HCT116 (cell line): ENCODE data around the gene CD68. TPM values are rescaled to one million over a fixed set of nuclear protein-coding genes. Genes with fewer than 3 reads are reported as not detected.

Source experiments
- ATAC-seq: fragments of 200-7000 bp; cut with Tn5 transposase; 2 replicates; pipeline ENCODE4 v1.9.1; 2020; ENCODE audit warnings: mild to moderate bottlenecking, moderate library complexity
- BruUV-seq: library from RNA; stranded (reverse); fragments of 400-500 nt; replicated peaks from 2 replicates; lab custom pipeline; 2021; lab: Mats Ljungman, UMichigan
- CTCF ChIA-PET: fragments of 300-600 bp; sonication (Branson Sonifier 250); formaldehyde crosslinking; loops from one replicate; lab custom pipeline; 2021; ENCODE audit warnings: antibody characterized with exemption; lab: Charles Lee
- POLR2A ChIA-PET: fragments of 300-600, 350-600 bp; sonication (Branson Sonifier 250); formaldehyde crosslinking; loops from one replicate; lab custom pipeline; 2021; ENCODE audit warnings: antibody characterized with exemption; lab: Charles Lee
- RAD21 ChIA-PET, 2 experiments: fragments of 300-600 bp; sonication (Branson Sonifier 250); formaldehyde crosslinking; loops; one replicate each; lab custom pipeline; 2023; ENCODE audit warnings: low total read pairs in 2 of 2; ENCODE audit not compliant: uncharacterized antibody in 2 of 2, unreplicated experiment in 2 of 2, low non-redundant PET in 1 of 2; lab: Charles Lee
- DNase-seq: peaks from one replicate; pipeline ENCODE4 v3.0.0-alpha.2; 2010; ENCODE audit warnings: low read depth, low spot score
- H2AFZ ChIP-seq: fragments of 200-600 bp; shearing (Covaris generic), sonication (generic); 2 replicates; pipeline ENCODE4 v1.6.1; 2017; ENCODE audit warnings: low read depth, mixed run types, mixed read lengths, antibody characterized with exemption, low read length; ENCODE audit not compliant: poor library complexity, severe bottlenecking
- H3K27ac ChIP-seq: 2 replicates; pipeline ENCODE4 v1.5.1; 2012; ENCODE audit warnings: low read depth, low read length
- H3K27me3 ChIP-seq: fragments of 200-600 bp; sonication (generic); 2 replicates; pipeline ENCODE4 v1.6.1; 2016; ENCODE audit warnings: mixed run types, low read length, mixed read lengths; ENCODE audit not compliant: insufficient read depth
- H3K36me3 ChIP-seq, 2 experiments: fragments of 200-500 bp in 1 of 2; fragments of 200-600 bp in 1 of 2; sonication (Bioruptor generic) in 1 of 2; sonication (generic) in 1 of 2; 2 replicates each; pipeline versions ENCODE4 v1.5.1 to v1.6.1; 2014 to 2016; ENCODE audit warnings: low read length in 2 of 2, inconsistent platforms in 1 of 2, mixed read lengths in 1 of 2, mixed run types in 1 of 2; ENCODE audit not compliant: insufficient read depth in 2 of 2, control insufficient read depth in 1 of 2
- H3K4me1 ChIP-seq, 2 experiments: fragments of 200-600 bp in 1 of 2; sonication (generic) in 1 of 2; 2 replicates each; pipeline versions ENCODE4 v1.5.1 to v1.6.1; 2012 to 2017; ENCODE audit warnings: low read length in 2 of 2, inconsistent platforms in 1 of 2, mild to moderate bottlenecking in 1 of 2, mixed read lengths in 1 of 2, mixed run types in 1 of 2, moderate library complexity in 1 of 2; ENCODE audit not compliant: insufficient read depth in 2 of 2, control insufficient read depth in 1 of 2
- H3K4me2 ChIP-seq: fragments of 200-600 bp; sonication (generic); 2 replicates; pipeline ENCODE4 v1.6.1; 2017; ENCODE audit warnings: mixed run types, low read length, mixed read lengths
- H3K4me3 ChIP-seq, 2 experiments: fragments of 200-600 bp in 1 of 2; sonication (generic) in 1 of 2; replicated peaks in 1 of 2; 2 replicates each; pipeline ENCODE4 v1.5.1; 2011 to 2016; ENCODE audit warnings: low read length in 2 of 2, control low read depth in 1 of 2, low read depth in 1 of 2, mild to moderate bottlenecking in 1 of 2, mixed read lengths in 1 of 2, mixed run types in 1 of 2
- H3K79me2 ChIP-seq: fragments of 200-600 bp; sonication (generic); 2 replicates; pipeline ENCODE4 v1.6.1; 2017; ENCODE audit warnings: mild to moderate bottlenecking, mixed run types, low read length, moderate library complexity, mixed read lengths; ENCODE audit not compliant: insufficient read depth
- H3K9ac ChIP-seq: fragments of 200-600 bp; sonication (generic); 2 replicates; pipeline ENCODE4 v1.6.1; 2016; ENCODE audit warnings: low read length, mixed read lengths
- H3K9me2 ChIP-seq: fragments of 200-600 bp; sonication (generic), shearing (Covaris generic); 2 replicates; pipeline ENCODE4 v1.6.1; 2017; ENCODE audit warnings: mixed run types, mild to moderate bottlenecking, moderate library complexity; ENCODE audit not compliant: insufficient read depth
- H3K9me3 ChIP-seq, 2 experiments: fragments of 200-500 bp in 1 of 2; fragments of 200-600 bp in 1 of 2; sonication (Bioruptor generic) in 1 of 2; sonication (generic) in 1 of 2; 2 replicates each; pipeline ENCODE4 v1.6.1; 2014 to 2017; ENCODE audit warnings: low read length in 2 of 2, mixed read lengths in 2 of 2, inconsistent platforms in 1 of 2, low read depth in 1 of 2, mild to moderate bottlenecking in 1 of 2, mixed run types in 1 of 2, moderate library complexity in 1 of 2; ENCODE audit not compliant: control insufficient read depth in 1 of 2, insufficient read depth in 1 of 2
- H4K20me1 ChIP-seq: fragments of 200-600 bp; sonication (generic), shearing (Covaris generic); 2 replicates; pipeline ENCODE4 v1.6.1; 2017; ENCODE audit warnings: mixed run types, mild to moderate bottlenecking, moderate library complexity; ENCODE audit not compliant: insufficient read depth
- CBX3 ChIP-seq: IDR thresholded peaks from 2 replicates; pipeline ENCODE4 v1.6.1; 2012; ENCODE audit warnings: low read depth
- EGR1 ChIP-seq: IDR thresholded peaks from 2 replicates; pipeline ENCODE4 v1.6.1; 2012; ENCODE audit warnings: low read depth
- POLR2A ChIP-seq: IDR thresholded peaks from 2 replicates; pipeline ENCODE4 v1.7.0; 2011; ENCODE audit warnings: borderline replicate concordance; ENCODE audit not compliant: insufficient read depth, insufficient read length; ENCODE audit errors: extremely low read depth
- ZBTB33 ChIP-seq: IDR thresholded peaks from 2 replicates; pipeline ENCODE4 v1.6.1; 2011; ENCODE audit warnings: mild to moderate bottlenecking, low read length, moderate library complexity; ENCODE audit not compliant: insufficient replicate concordance; ENCODE audit errors: extremely low read depth
- intact Hi-C: fragments of 100-400 bp; cut with micrococcal nuclease; formaldehyde crosslinking; loops from 2 replicates; pipeline ENCODE4 v1.10.0; 2022
- total RNA-seq: library from RNA; stranded (reverse); gene quantifications from one replicate; pipeline ENCODE4 v1.2.1, GENCODE V29; 2021; ENCODE audit not compliant: unreplicated experiment

CD68 gene
- total RNA-seq, 1 experiment from 2014 or later, result 7.0 TPM

- Histone ChIP-seq H3K9ac (no peak within 1 kb of the TSS), H3K4me1 (peaks cover 4 to 20% of the 10 kb centered on the region in 2 experiments), H3K4me3 (no peak within 1 kb of the TSS), H3K27ac (no peak within 1 kb of the TSS), H3K9me3 (no peaks in the 10 kb centered on the region), H3K9me2 (no peaks in the 10 kb centered on the region), H3K27me3 (no peaks in the 10 kb centered on the region), H3K36me3 (no peaks in the 10 kb centered on the region), H3K79me2 (peaks cover 5% of the 10 kb centered on the region; the same call in 1 of the 2 replicates), H4K20me1 (no peaks in the 10 kb centered on the region), H3K4me2 (no peak within 1 kb of the TSS), H2AFZ (no peak within 1 kb of the TSS)
- intact Hi-C loops, result loop anchor here (5.0 kb wide), 1 partner anchor 427 kb away; no protein-coding TSS in a partner anchor
- ATAC-seq, result no peak
- no peak for DNase-seq
- POLR2A ChIA-PET, result interaction anchor here (1.6 to 3.7 kb wide), 2 partner anchors 15 to 57 kb away, joined by 4 to 31 read pairs; partner anchors contain the start of genes FXR2, TP53 and WRAP53
- BruUV-seq, result no TSS peak
- no peak for TF ChIP-seq CBX3
- TF ChIP-seq EGR1, result no peak
- no peak for TF ChIP-seq POLR2A
- TF ChIP-seq ZBTB33, result no peak
- CTCF ChIA-PET, result interaction anchor here (0.7 to 5.4 kb wide), 2 partner anchors 43 to 57 kb away, joined by 3 to 54 read pairs; partner anchors contain the start of genes TP53 and WRAP53
- RAD21 ChIA-PET, result no interaction called here
Observed at GRCh38 chr17:7629939-7630571, 50.6 kb downstream of the CD68 start, which contains the start of gene SHBG. Gene SHBG, plus strand, starts transcription at chr17:7630135. Its CDS starts 38 bp downstream, at chr17:7630173.

Other genes with a start within 250 kb of the CD68 start
- 8.8 TPM for gene ACAP1, start 243.1 kb upstream of the CD68 start, total RNA-seq
- 5.4 TPM for gene KCTD11, start 227.5 kb upstream of the CD68 start, total RNA-seq
- not detected for gene TMEM95, start 224.5 kb upstream of the CD68 start, total RNA-seq
- gene TNK1, start 198.5 kb upstream of the CD68 start, total RNA-seq, result 16.8 TPM
- gene PLSCR3, start 185.1 kb upstream of the CD68 start, total RNA-seq, result 43.8 TPM
- 110 TPM for gene TMEM256, start 175.5 kb upstream of the CD68 start, total RNA-seq
- gene NLGN2, start 171.8 kb upstream of the CD68 start, total RNA-seq, result 60.5 TPM
- 0.32 TPM for gene SPEM1, start 159.3 kb upstream of the CD68 start, total RNA-seq
- not detected for gene SPEM2, start 154.0 kb upstream of the CD68 start, total RNA-seq
- gene SPEM3, start 150.8 kb upstream of the CD68 start, total RNA-seq, result not detected
- 16.4 TPM for gene TMEM102, start 144.2 kb upstream of the CD68 start, total RNA-seq
- gene FGF11, start 140.1 kb upstream of the CD68 start, total RNA-seq, result 6.1 TPM
- 10.4 TPM for gene CHRNB1, start 134.6 kb upstream of the CD68 start, total RNA-seq
- gene ZBTB4, start 100.0 kb upstream of the CD68 start, total RNA-seq, result 17.1 TPM
- not detected for gene SLC35G6, start 98.2 kb upstream of the CD68 start, total RNA-seq
- 205 TPM for gene POLR2A, start 95.3 kb upstream of the CD68 start, total RNA-seq
- gene TNFSF12, start 30.6 kb upstream of the CD68 start, total RNA-seq, result 12.3 TPM
- gene TNFSF13, start 20.9 kb upstream of the CD68 start, total RNA-seq, result 0.71 TPM
- 73.8 TPM for gene SENP3, start 17.7 kb upstream of the CD68 start, total RNA-seq
- gene MPDU1, start 4.2 kb downstream of the CD68 start, total RNA-seq, result 50.9 TPM
- gene SOX15, start 10.5 kb downstream of the CD68 start, total RNA-seq, result 0.69 TPM
- 49.7 TPM for gene FXR2, start 35.3 kb downstream of the CD68 start, total RNA-seq
- gene SAT2, start 48.2 kb downstream of the CD68 start, total RNA-seq, result 54.9 TPM
- not detected for gene SHBG, start 50.5 kb downstream of the CD68 start, total RNA-seq
- gene ATP1B2, start 71.3 kb downstream of the CD68 start, total RNA-seq, result not detected
- 110 TPM for gene TP53, start 107.9 kb downstream of the CD68 start, total RNA-seq
- 28.8 TPM for gene WRAP53, start 108.8 kb downstream of the CD68 start, total RNA-seq
- 0.07 TPM for gene EFNB3, start 125.6 kb downstream of the CD68 start, total RNA-seq
- gene DNAH2, start 138.1 kb downstream of the CD68 start, total RNA-seq, result 2.0 TPM